Measurements from ENCODE around the gene LYPD1. TPM values are rescaled to one million over a fixed set of nuclear protein-coding genes. Genes with fewer than 3 reads are reported as not detected.

Gene LYPD1
- not detected in 2 replicates for total RNA-seq

GRCh38 chr2:132669908-132670495, at the start of gene LYPD1:
LYPD1 (minus strand) TSS chr2:132670205; CDS start chr2:132669932, 273 bp downstream.

Data from airway epithelial cell (primary cell).